Trophoblast cell (in vitro differentiated cells and primary cell): Measurements from ENCODE around the gene SPTLC2.
"Not testable (repeated sequence)": the region's sequence is repeated elsewhere in the genome, so short reads cannot be mapped to it uniquely, and the experiment has no call there.

Source experiments
- DNase-seq, 2 donors: peaks; one replicate each; pipeline ENCODE4 v3.0.0-alpha.2; 2016
- H2AFZ ChIP-seq: 2 replicates; pipeline ENCODE4 v1.6.1; 2013; ENCODE audit warnings: low read length, moderate library complexity, mild to moderate bottlenecking; ENCODE audit not compliant: insufficient read depth, poor library complexity
- H2AK5ac ChIP-seq: 2 replicates; pipeline ENCODE4 v1.6.1; 2013; ENCODE audit warnings: mild to moderate bottlenecking, low read length
- H2BK120ac ChIP-seq: 2 replicates; pipeline ENCODE4 v1.6.1; 2013; ENCODE audit warnings: low read length, mild to moderate bottlenecking, moderate library complexity; ENCODE audit not compliant: insufficient read depth, poor library complexity
- H2BK12ac ChIP-seq: 2 replicates; pipeline ENCODE4 v1.6.1; 2013; ENCODE audit warnings: mild to moderate bottlenecking, low read length, moderate library complexity
- H2BK5ac ChIP-seq: 2 replicates; pipeline ENCODE4 v1.6.1; 2013; ENCODE audit warnings: low read length, low read depth, moderate library complexity, mild to moderate bottlenecking; ENCODE audit not compliant: poor library complexity
- H3K14ac ChIP-seq: 2 replicates; pipeline ENCODE4 v1.6.1; 2013; ENCODE audit warnings: mild to moderate bottlenecking, low read length
- H3K18ac ChIP-seq: 2 replicates; pipeline ENCODE4 v1.6.1; 2013; ENCODE audit warnings: mild to moderate bottlenecking, low read length
- H3K23ac ChIP-seq: 2 replicates; pipeline ENCODE4 v1.6.1; 2013; ENCODE audit warnings: low read length
- H3K27ac ChIP-seq: 2 replicates; pipeline ENCODE4 v1.5.1; 2013; ENCODE audit warnings: low read depth, mild to moderate bottlenecking, inconsistent platforms, low read length, moderate library complexity
- H3K27me3 ChIP-seq: 2 replicates; pipeline ENCODE4 v1.6.1; 2013; ENCODE audit warnings: inconsistent platforms, mild to moderate bottlenecking, low read length, moderate library complexity; ENCODE audit not compliant: insufficient read depth
- H3K36me3 ChIP-seq, 2 experiments: 1 replicate in 1 of 2; 2 replicates in 1 of 2; pipeline ENCODE4 v1.6.1; 2013; ENCODE audit warnings: low read length in 2 of 2, mild to moderate bottlenecking in 2 of 2, moderate library complexity in 1 of 2; ENCODE audit not compliant: insufficient read depth in 2 of 2, control insufficient read depth in 1 of 2
- H3K4ac ChIP-seq: 2 replicates; pipeline ENCODE4 v1.6.1; 2013; ENCODE audit warnings: low read depth, mild to moderate bottlenecking, low read length, moderate library complexity
- H3K4me1 ChIP-seq, 2 experiments: 1 replicate in 1 of 2; 2 replicates in 1 of 2; pipeline ENCODE4 v1.6.1; 2013; ENCODE audit warnings: low read length in 2 of 2, mild to moderate bottlenecking in 2 of 2, moderate library complexity in 1 of 2; ENCODE audit not compliant: insufficient read depth in 2 of 2, control insufficient read depth in 1 of 2
- H3K4me2 ChIP-seq: 2 replicates; pipeline ENCODE4 v1.6.1; 2013; ENCODE audit warnings: inconsistent platforms, mild to moderate bottlenecking, low read length, moderate library complexity
- H3K4me3 ChIP-seq: 2 replicates; pipeline ENCODE4 v1.5.1; 2013; ENCODE audit warnings: mild to moderate bottlenecking, low read depth, low read length, inconsistent platforms
- H3K79me1 ChIP-seq: one replicate; pipeline ENCODE4 v1.6.1; 2013; ENCODE audit warnings: low read length
- H3K79me2 ChIP-seq: 2 replicates; pipeline ENCODE4 v1.6.1; 2013; ENCODE audit warnings: low read length, mild to moderate bottlenecking; ENCODE audit not compliant: control insufficient read depth, insufficient read depth, poor library complexity
- H3K9ac ChIP-seq: 2 replicates; pipeline ENCODE4 v1.6.1; 2013; ENCODE audit warnings: mild to moderate bottlenecking, low read length
- H3K9me3 ChIP-seq: 2 replicates; pipeline ENCODE4 v1.6.1; 2013; ENCODE audit warnings: low read depth, mild to moderate bottlenecking, control low read depth, inconsistent platforms, low read length; ENCODE audit not compliant: insufficient read depth
- H4K12ac ChIP-seq: 2 replicates; pipeline ENCODE4 v1.6.1; 2013; ENCODE audit warnings: low read depth, mild to moderate bottlenecking, low read length, moderate library complexity
- H4K8ac ChIP-seq: 2 replicates; pipeline ENCODE4 v1.6.1; 2013; ENCODE audit warnings: low read depth, mild to moderate bottlenecking, low read length, moderate library complexity
- H4K91ac ChIP-seq: one replicate; pipeline ENCODE4 v1.6.1; 2013; ENCODE audit warnings: low read depth, mild to moderate bottlenecking, low read length, moderate library complexity
- WGBS: extraction: QIAGEN DNeasy Blood & Tissue Kit; methylation state at CpG from one replicate; pipeline ENCODE4 v1.1.7; 2013; ENCODE audit warnings: missing lambda C conversion rate; ENCODE audit not compliant: insufficient read length, insufficient coverage; ENCODE audit errors: extremely low coverage; 5-methylcytosine and 5-hydroxymethylcytosine counted together

The SPTLC2 gene

GRCh38 chr14:77541905-77542304 lies 74.5 kb downstream of the SPTLC2 start:
- no peaks in the 10 kb centered on the region for H3K27me3 ChIP-seq
- H3K4ac ChIP-seq = no peak overlapping the region
- no peak overlapping the region for H3K14ac ChIP-seq
- no peak overlapping the region for H2BK120ac ChIP-seq
- H2BK5ac ChIP-seq = no peak overlapping the region
- no peaks in the 10 kb centered on the region for H3K79me2 ChIP-seq
- H3K23ac ChIP-seq = no peak overlapping the region
- no peaks in the 10 kb centered on the region for H3K79me1 ChIP-seq
- H3K9me3 ChIP-seq = no peaks in the 10 kb centered on the region
- H3K27ac ChIP-seq = no peak overlapping the region
- H3K18ac ChIP-seq = no peak overlapping the region
- H4K8ac ChIP-seq = no peak overlapping the region
- no peak overlapping the region for H3K4me2 ChIP-seq
- peaks cover 5 to 10% of the 10 kb centered on the region in 2 experiments for H3K4me1 ChIP-seq
- H4K12ac ChIP-seq = no peak overlapping the region
- peaks cover 2% of the 10 kb centered on the region in 2 experiments for H3K36me3 ChIP-seq
- H2AFZ ChIP-seq = no peak overlapping the region
- DNase-seq = no peak
- H2AK5ac ChIP-seq = no peak overlapping the region
- no CpG with 5 or more reads among the region's 4 CpGs for WGBS
- H2BK12ac ChIP-seq = no peak overlapping the region
- H3K4me3 ChIP-seq = no peak overlapping the region
- no peak overlapping the region for H3K9ac ChIP-seq
- H4K91ac ChIP-seq = no peak overlapping the region

DNA sequence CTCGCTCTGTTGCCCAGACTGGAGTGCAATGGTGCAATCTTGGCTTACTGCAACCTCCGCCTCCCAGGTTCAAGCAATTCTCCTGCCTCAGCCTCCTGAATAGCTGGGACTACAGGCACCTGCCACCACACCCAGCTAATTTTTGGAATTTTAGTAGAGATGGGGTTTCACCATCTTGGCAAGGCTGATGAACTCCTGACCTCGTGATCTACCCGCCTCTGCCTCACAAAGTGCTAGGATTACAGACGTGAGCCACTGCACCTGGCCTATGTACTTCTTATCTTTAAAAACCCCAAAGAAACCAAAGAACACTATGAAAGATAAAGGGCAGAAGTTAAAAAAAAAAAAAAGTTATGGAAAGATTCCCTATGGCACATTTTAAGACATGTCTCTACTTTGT lies 79.5 kb downstream of the SPTLC2 start:
- not testable (repeated sequence) for H3K4me2 ChIP-seq, H2BK12ac ChIP-seq, H3K4me1 ChIP-seq, H3K79me1 ChIP-seq, H3K9me3 ChIP-seq, H2BK120ac ChIP-seq, H2BK5ac ChIP-seq, H3K14ac ChIP-seq, H3K27me3 ChIP-seq, H3K36me3 ChIP-seq, H3K9ac ChIP-seq, H3K4ac ChIP-seq, H4K8ac ChIP-seq, H2AK5ac ChIP-seq, H3K4me3 ChIP-seq, H2AFZ ChIP-seq, H4K91ac ChIP-seq, H3K79me2 ChIP-seq, H3K18ac ChIP-seq, H3K23ac ChIP-seq, H4K12ac ChIP-seq, H3K27ac ChIP-seq
- WGBS = no CpG with 5 or more reads among the region's 5 CpGs
- peak; percentile 51 to 71 for DNase-seq

DNA sequence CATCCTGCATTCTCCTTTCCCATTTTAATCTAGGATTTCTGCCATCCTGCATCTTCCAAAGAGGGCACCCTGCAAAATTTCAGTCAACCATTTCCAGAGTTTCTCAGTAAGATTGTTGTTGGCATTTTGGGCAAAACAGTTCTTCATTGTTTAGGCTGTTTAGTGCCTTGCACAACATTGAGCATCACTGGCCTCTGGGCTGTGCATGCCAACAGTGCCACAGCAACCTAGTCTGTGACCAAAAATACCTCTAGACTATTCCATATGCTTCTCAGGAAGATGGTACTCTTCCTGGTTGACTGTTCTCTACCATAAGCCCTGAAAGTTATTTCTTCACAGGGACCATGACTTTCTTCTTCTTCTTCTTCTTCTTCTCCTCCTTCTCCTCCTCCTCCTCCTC lies 85.4 kb downstream of the SPTLC2 start:
- H2AK5ac ChIP-seq = no peak overlapping the region
- no peak overlapping the region for H3K9ac ChIP-seq
- H4K91ac ChIP-seq = no peak overlapping the region
- peak; percentile 50 to 70 for DNase-seq
- no peak overlapping the region for H3K23ac ChIP-seq
- H2BK5ac ChIP-seq = no peak overlapping the region
- no peaks in the 10 kb centered on the region for H3K79me1 ChIP-seq
- H3K9me3 ChIP-seq = no peaks in the 10 kb centered on the region
- no peak overlapping the region for H2BK12ac ChIP-seq
- H3K79me2 ChIP-seq = no peaks in the 10 kb centered on the region
- peaks cover 0 to 2% of the 10 kb centered on the region in 2 experiments for H3K36me3 ChIP-seq
- H3K4me2 ChIP-seq = no peak overlapping the region
- H3K4ac ChIP-seq = no peak overlapping the region
- no peaks in the 10 kb centered on the region for H3K4me1 ChIP-seq
- no peak overlapping the region for H2BK120ac ChIP-seq
- H3K27me3 ChIP-seq = no peaks in the 10 kb centered on the region
- H3K18ac ChIP-seq = no peak overlapping the region
- H2AFZ ChIP-seq = no peak overlapping the region
- H4K8ac ChIP-seq = no peak overlapping the region
- H4K12ac ChIP-seq = no peak overlapping the region
- H3K14ac ChIP-seq = no peak overlapping the region
- H3K4me3 ChIP-seq = no peak overlapping the region
- H3K27ac ChIP-seq = no peak overlapping the region

DNA sequence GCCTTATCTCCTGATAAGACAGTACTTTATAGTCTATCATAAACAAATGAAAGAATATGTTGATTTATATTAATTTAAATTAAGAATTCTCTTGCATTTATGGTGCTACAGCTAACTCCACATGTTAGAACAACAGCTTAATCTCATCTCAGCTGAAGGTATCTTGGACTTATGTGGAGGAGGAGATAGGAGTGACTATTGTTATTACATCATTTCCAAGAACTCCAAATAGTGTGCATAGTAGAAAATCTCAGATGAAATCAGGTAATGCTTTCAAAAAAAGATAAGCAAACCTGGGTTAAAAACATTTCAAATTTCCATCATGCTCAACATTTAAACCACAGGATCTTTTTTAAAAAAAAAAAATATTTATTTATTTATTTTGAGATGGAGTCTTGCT lies 86.5 kb downstream of the SPTLC2 start:
- Histone ChIP-seq H3K9me3 (no peaks in the 10 kb centered on the region), H3K27ac (no peak overlapping the region), H2AFZ (no peak overlapping the region), H3K9ac (no peak overlapping the region), H3K18ac (no peak overlapping the region), H4K12ac (no peak overlapping the region), H3K27me3 (no peaks in the 10 kb centered on the region), H3K4me2 (no peak overlapping the region), H4K91ac (no peak overlapping the region), H3K14ac (no peak overlapping the region), H4K8ac (no peak overlapping the region), H3K23ac (no peak overlapping the region), H2BK120ac (no peak overlapping the region), H3K79me2 (no peaks in the 10 kb centered on the region), H3K79me1 (no peaks in the 10 kb centered on the region), H3K4ac (no peak overlapping the region), H3K4me1 (no peaks in the 10 kb centered on the region), H3K4me3 (no peak overlapping the region), H3K36me3 (peaks cover 2 to 3% of the 10 kb centered on the region in 2 experiments), H2AK5ac (no peak overlapping the region), H2BK5ac (no peak overlapping the region), H2BK12ac (no peak overlapping the region)
- DNase-seq = peak; percentile 33 to 85

DNA sequence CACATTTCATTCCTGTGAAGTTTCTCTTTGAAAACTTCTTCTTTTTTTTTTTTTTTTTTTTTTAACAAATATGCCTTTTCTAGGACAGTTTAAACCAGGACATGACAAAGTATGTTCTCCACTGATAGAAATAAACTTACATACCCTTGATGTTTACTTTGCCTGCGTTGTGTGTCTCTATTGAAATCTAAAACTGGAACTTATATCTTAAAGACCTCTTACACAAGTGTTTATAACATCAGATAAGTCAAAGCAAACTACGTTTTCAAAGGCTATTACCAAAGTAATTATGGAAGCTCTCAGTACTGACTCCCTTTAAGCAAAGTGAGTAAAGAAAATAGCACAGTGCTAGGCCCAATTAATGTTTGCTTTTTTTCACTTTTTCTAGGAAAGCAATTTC lies 87.2 kb downstream of the SPTLC2 start:
- no CpG with 5 or more reads among the region's 2 CpGs for WGBS
- no peak overlapping the region for H4K8ac ChIP-seq

More for the DNA sequence above, 87.2 kb downstream of the SPTLC2 start:
- no peaks in the 10 kb centered on the region for H3K27me3 ChIP-seq
- H3K4me1 ChIP-seq = no peaks in the 10 kb centered on the region
- H2AFZ ChIP-seq = no peak overlapping the region
- no peaks in the 10 kb centered on the region for H3K9me3 ChIP-seq
- no peak overlapping the region for H3K4ac ChIP-seq
- DNase-seq = peak in 1 of 2 donors; percentile 47
- H3K79me2 ChIP-seq = no peaks in the 10 kb centered on the region
- no peak overlapping the region for H4K12ac ChIP-seq
- H3K4me2 ChIP-seq = no peak overlapping the region
- no peak overlapping the region for H2BK120ac ChIP-seq
- H2AK5ac ChIP-seq = no peak overlapping the region
- no peak overlapping the region for H3K9ac ChIP-seq
- no peaks in the 10 kb centered on the region for H3K79me1 ChIP-seq
- H2BK12ac ChIP-seq = no peak overlapping the region
- H2BK5ac ChIP-seq = no peak overlapping the region
- no peak overlapping the region for H3K27ac ChIP-seq
- no peak overlapping the region for H3K4me3 ChIP-seq
- peaks cover 2 to 3% of the 10 kb centered on the region in 2 experiments for H3K36me3 ChIP-seq
- no peak overlapping the region for H4K91ac ChIP-seq
- no peak overlapping the region for H3K18ac ChIP-seq
- no peak overlapping the region for H3K14ac ChIP-seq
- H3K23ac ChIP-seq = no peak overlapping the region
